Heart left ventricle (tissue), 13 donors: ENCODE measurements around the gene SEMA3B.

ENCODE experiments used
- POLR2A ChIP-seq, 2 donors: fragments of 450-650 bp; IDR thresholded peaks; one replicate each; pipeline ENCODE4 v1.6.1; 2017; ENCODE audit warnings: antibody characterized with exemption in 2 of 2, mild to moderate bottlenecking in 2 of 2, moderate library complexity in 2 of 2
- TF ChIP-seq, protein P1 (sequence below), 12 donors: fragments of 200-600 bp; sonication (generic) in 4 of 12; IDR thresholded peaks; one replicate each; pipeline versions ENCODE4 v1.5.0 to v1.8.0; 2018 to 2022; ENCODE audit warnings: antibody characterized with exemption in 12 of 12, mild to moderate bottlenecking in 5 of 12
- donor health status: ischemic (EF 13 %, LVEDD 7.1; RV severe dilation, severe dysfunction).
- donor health status: DM: no; HTN: yes; CAD: no.
- donor health status: DM: no; HTN: no; CAD: no.
- donor health status: ischemic (EF 25% LVEDD 6.9; RV normal size, moderate dysfunction).
- donor health status: ischemic (EF 25% LVEDD 5.7; RV mildly dilated, moderate dysfunction).
- donor health status: ischemic (EF 35%, LVEDD 5.7; RV mildly dilated, moderate dysfunction).
- donor health status: nonischemic (EF 11% LVEDD 7.7; RV severe dilation, severe dysfunction).
- donor health status: DM: yes; HTN: yes; CAD: no.
- donor health status: PGD.
- donor health status: ischemic (EF 29% LVEDD 5.4; RV normal size, mild dysfunction).
- donor health status: nonischemic (EF 23%, LVEDD 6.1; RV moderate dilation, normal function).

DNA sequence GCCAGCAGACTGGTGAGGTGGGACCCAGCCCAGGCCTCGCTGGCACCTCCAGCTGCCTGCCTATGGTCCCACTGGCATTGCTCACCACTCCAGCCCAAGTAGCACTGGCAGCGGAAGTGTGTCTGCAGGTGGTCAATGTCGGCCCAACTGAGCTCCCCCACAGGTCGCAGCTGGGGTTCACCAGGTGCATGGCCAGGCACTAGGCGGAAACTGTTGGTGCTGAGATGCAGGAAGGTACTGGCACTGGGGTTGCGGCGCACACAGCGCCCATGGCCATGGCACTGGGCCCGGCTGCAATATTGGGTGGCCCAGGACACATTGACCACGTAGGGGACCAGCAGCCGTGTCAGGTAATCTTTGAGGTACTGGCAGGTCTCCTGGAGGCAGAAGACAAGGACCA lies 49.2 kb downstream of the SEMA3B start:
- TF ChIP-seq, protein P1, sequence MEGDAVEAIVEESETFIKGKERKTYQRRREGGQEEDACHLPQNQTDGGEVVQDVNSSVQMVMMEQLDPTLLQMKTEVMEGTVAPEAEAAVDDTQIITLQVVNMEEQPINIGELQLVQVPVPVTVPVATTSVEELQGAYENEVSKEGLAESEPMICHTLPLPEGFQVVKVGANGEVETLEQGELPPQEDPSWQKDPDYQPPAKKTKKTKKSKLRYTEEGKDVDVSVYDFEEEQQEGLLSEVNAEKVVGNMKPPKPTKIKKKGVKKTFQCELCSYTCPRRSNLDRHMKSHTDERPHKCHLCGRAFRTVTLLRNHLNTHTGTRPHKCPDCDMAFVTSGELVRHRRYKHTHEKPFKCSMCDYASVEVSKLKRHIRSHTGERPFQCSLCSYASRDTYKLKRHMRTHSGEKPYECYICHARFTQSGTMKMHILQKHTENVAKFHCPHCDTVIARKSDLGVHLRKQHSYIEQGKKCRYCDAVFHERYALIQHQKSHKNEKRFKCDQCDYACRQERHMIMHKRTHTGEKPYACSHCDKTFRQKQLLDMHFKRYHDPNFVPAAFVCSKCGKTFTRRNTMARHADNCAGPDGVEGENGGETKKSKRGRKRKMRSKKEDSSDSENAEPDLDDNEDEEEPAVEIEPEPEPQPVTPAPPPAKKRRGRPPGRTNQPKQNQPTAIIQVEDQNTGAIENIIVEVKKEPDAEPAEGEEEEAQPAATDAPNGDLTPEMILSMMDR (IDR thresholded peaks at IDR 0.05) = no peak
- TF ChIP-seq POLR2A (IDR thresholded peaks at IDR 0.05) = no peak
